ENCODE measurements around the gene CALHM4.

GRCh38 chr6:116586738-116587137, 33.2 kb downstream of the CALHM4 start:
- TF ChIP-seq EP300 (IDR thresholded peaks at IDR 0.05) (no peak), POLR2A (IDR thresholded peaks at IDR 0.05) (no peak), CTCF (IDR thresholded peaks at IDR 0.05) (no peak), POLR2AphosphoS5 (IDR thresholded peaks at IDR 0.05) (no peak)
